H1 (cell line): ENCODE results near the gene CALML5.

ENCODE experiments used
- CTBP2 ChIP-seq: IDR thresholded peaks from 2 replicates; pipeline ENCODE4 v1.7.0; 2011; ENCODE audit warnings: borderline replicate concordance, mild to moderate bottlenecking, moderate library complexity, mixed read lengths, low read length; ENCODE audit not compliant: insufficient read depth, insufficient read length
- CTCF ChIP-seq, 3 experiments: IDR thresholded peaks; 1 replicate in 2 of 3; 2 replicates in 1 of 3; pipeline versions ENCODE4 v1.5.1 to v1.6.1; 2011; ENCODE audit warnings: low read length in 3 of 3, mild to moderate bottlenecking in 3 of 3, inconsistent platforms in 2 of 3, low read depth in 1 of 3, moderate library complexity in 1 of 3; ENCODE audit not compliant: insufficient read depth in 1 of 3; ENCODE audit errors: control extremely low read depth in 1 of 3
- GABPA ChIP-seq: IDR thresholded peaks from 2 replicates; pipeline ENCODE4 v1.6.1; 2011; ENCODE audit warnings: mild to moderate bottlenecking, low read length, moderate library complexity, borderline replicate concordance; ENCODE audit not compliant: insufficient read depth
- HDAC6 ChIP-seq: IDR thresholded peaks from one replicate; pipeline ENCODE4 v1.7.1; 2012; ENCODE audit warnings: low read depth, mild to moderate bottlenecking, inconsistent platforms, low read length, moderate library complexity
- JUN ChIP-seq: IDR thresholded peaks from 2 replicates; pipeline ENCODE4 v1.6.1; 2011; ENCODE audit warnings: low read depth, mild to moderate bottlenecking, improper control_type of control experiment, low read length
- NRF1 ChIP-seq: IDR thresholded peaks from 2 replicates; pipeline ENCODE4 v1.6.1; 2011; ENCODE audit warnings: mild to moderate bottlenecking, low read depth, low read length, improper control_type of control experiment
- POLR2A ChIP-seq, 2 experiments: IDR thresholded peaks; 1 replicate in 1 of 2; 2 replicates in 1 of 2; pipeline ENCODE4 v1.6.1; 2011; ENCODE audit warnings: low read depth in 2 of 2, low read length in 2 of 2, mild to moderate bottlenecking in 2 of 2; ENCODE audit errors: control extremely low read depth in 1 of 2
- POU5F1 ChIP-seq: IDR thresholded peaks from 2 replicates; pipeline ENCODE4 v1.6.1; 2011; ENCODE audit warnings: low read depth, mild to moderate bottlenecking, low read length, moderate library complexity
- SIN3A ChIP-seq, 2 experiments: IDR thresholded peaks in 1 of 2; conservative IDR thresholded peaks in 1 of 2; 2 replicates each; pipeline ENCODE4 v1.6.1; 2011 to 2012; ENCODE audit warnings: low read length in 2 of 2, improper control_type of control experiment in 1 of 2, low read depth in 1 of 2, mild to moderate bottlenecking in 1 of 2
- SRF ChIP-seq: IDR thresholded peaks from 2 replicates; pipeline ENCODE4 v1.6.1; 2011; ENCODE audit warnings: mild to moderate bottlenecking, low read depth, low read length, moderate library complexity
- TAF1 ChIP-seq: IDR thresholded peaks from 2 replicates; pipeline ENCODE4 v1.6.1; 2011; ENCODE audit warnings: mild to moderate bottlenecking, low read depth, low read length
- TBP ChIP-seq: IDR thresholded peaks from 2 replicates; pipeline ENCODE4 v1.6.1; 2011; ENCODE audit warnings: low read depth, low read length, improper control_type of control experiment

GRCh38 chr10:5485948-5486852 lies 13.2 kb downstream of the CALML5 start:
- no peak for TF ChIP-seq CTCF (IDR thresholded peaks at IDR 0.05; ENCODE audit: control extremely low read depth in 1 of 3, insufficient read depth in 1 of 3, low read depth in 1 of 3, low read length in 3 of 3)
- TF ChIP-seq NRF1, result no peak
- TF ChIP-seq TAF1, result no peak
- TF ChIP-seq SIN3A (conservative IDR thresholded peaks at IDR 0.05 in 1 of 2, IDR thresholded peaks at IDR 0.05 in 1 of 2; ENCODE audit: low read depth in 1 of 2, low read length in 2 of 2), result no peak
- TF ChIP-seq POLR2A (IDR thresholded peaks at IDR 0.05; ENCODE audit: control extremely low read depth in 1 of 2, low read depth in 2 of 2, low read length in 2 of 2), result no peak
- TF ChIP-seq POU5F1, result no peak
- no peak for TF ChIP-seq HDAC6
- TF ChIP-seq GABPA, result no peak
- TF ChIP-seq SRF, result no peak
- TF ChIP-seq JUN, result no peak
- no peak for TF ChIP-seq TBP
- TF ChIP-seq CTBP2, result no peak
